ENCODE data around the gene ZBED1.
"Not testable (repeated sequence)": the region's sequence is repeated elsewhere in the genome, so short reads cannot be mapped to it uniquely, and the experiment has no call there.

Gene ZBED1

DNA sequence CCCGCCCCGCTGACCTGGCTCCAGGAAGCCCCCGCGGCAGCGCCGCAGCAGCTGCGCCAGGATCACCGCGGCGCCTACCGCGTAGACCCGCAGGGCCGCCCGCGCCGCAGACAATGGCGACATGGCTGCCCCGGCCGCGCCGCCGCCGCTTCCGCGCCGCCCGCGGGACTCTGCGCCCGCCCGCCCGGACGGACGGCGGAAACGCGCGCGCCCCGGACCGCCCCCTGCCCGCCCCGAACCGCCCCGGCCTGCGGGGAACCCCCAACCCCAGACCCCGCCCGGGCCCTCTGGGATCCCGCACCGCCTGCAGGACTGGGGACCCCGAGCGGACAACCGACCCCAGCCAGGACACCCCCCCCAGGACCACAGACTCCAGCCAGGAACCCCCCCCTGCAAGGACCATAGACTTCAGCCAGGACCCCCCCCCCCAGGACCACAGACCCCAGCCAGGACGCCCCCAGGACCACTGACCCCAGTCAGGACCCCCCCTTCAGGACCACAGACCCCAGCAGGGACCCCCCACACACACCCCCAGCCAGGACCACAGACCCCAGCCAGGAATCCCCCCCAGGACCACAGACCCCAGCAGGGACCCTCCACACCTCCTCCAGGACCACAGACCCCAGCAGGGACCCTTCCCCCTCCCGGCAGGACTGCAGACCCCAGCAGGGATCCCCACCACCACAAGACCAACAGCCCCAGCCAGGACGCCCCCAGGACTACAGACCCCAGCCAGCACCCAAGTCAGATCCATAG lies at the start of gene ZBED1, which contains the start of gene DHRSX:
TSS of gene ZBED1 (minus strand) at position 174 of the 756 bp plus-strand sequence. CDS start 10,257 bp downstream, outside the sequence.
TSS of gene DHRSX (minus strand) at position 174 of the 756 bp plus-strand sequence. CDS start at position 123, 51 bp downstream.
- H3K27me3 Mint-ChIP-seq = no peaks in the 10 kb centered on the region
- ATAC-seq = peak; percentile 76
- DNase-seq = peak; percentile 47 to 63
- H3K9me3 Mint-ChIP-seq = no peaks in the 10 kb centered on the region
- peak within 1 kb of the TSS; percentile 81 to 85 for H3K4me3 Mint-ChIP-seq
- H3K4me1 Mint-ChIP-seq = peaks cover 33% of the 10 kb centered on the region
- H3K27ac Mint-ChIP-seq = peak within 1 kb of the TSS; percentile 97

DNA sequence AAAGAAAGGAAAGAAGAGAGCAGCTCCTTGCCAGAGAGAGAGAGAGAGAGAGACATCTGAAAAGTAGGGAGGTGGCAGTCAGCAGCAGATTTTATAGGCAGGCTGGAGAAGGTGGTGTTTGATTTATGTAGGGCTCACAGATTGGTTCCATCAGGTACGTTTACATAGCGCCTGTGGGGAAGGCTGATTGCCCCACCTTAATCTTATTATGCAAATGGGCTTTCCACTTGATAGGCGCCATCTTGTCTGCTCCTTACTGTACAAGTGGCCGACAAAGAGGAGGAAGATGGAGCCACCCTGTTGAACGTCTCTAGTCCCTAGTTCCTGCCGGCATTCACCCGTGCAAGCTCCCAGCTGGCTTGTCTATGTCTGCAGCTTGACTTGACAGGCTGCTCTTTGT lies 49.1 kb upstream of the ZBED1 start:
- H3K4me1 Mint-ChIP-seq = no peaks in the 10 kb centered on the region
- ATAC-seq = no peak
- H3K27me3 Mint-ChIP-seq = peaks cover 9% of the 10 kb centered on the region
- DNase-seq = no peak
- H3K27ac Mint-ChIP-seq = no peak overlapping the region
- peaks cover 13 to 17% of the 10 kb centered on the region in 2 donors for H3K9me3 Mint-ChIP-seq
- no peak overlapping the region for H3K4me3 Mint-ChIP-seq

DNA sequence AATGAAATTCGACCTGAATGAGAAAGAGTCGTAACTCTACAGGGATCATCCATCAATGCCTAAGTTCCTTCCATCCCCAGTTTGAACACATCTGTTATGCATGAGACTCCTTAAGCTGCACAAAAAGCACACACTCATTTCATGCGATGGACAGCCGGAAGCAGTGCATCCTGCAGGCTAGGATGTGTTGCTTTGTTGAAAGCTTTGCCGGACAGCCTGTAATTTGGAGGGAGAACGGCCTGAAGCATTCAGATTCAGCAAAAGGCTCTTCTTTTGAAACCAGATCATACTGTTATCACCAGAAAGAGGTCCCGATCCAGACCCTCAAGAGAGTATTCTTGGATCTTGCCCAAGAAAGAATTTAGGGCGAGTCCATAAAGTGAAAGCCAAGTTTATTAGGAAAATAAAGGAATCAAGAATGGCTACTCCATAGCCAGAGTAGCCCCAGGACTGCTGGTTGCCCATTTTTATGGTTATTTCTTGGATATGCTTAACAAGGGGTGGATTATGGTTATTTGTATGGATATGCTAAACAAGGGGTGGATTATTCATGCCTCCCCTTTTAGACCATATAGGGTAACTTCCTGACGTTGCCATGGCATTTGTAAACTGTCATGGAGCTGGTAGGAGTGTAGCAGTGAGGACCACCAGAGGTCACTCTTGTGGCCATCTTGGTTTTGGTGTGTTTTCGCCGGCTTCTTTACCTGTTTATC lies 48.1 kb upstream of the ZBED1 start:
- Mint-ChIP-seq H3K4me1 (no peaks in the 10 kb centered on the region), H3K9me3 (peaks cover 12 to 13% of the 10 kb centered on the region in 2 donors), H3K27ac (no peak overlapping the region), H3K4me3 (no peak overlapping the region), H3K27me3 (peaks cover 13% of the 10 kb centered on the region)
- DNase-seq (no peak), ATAC-seq (no peak)

DNA sequence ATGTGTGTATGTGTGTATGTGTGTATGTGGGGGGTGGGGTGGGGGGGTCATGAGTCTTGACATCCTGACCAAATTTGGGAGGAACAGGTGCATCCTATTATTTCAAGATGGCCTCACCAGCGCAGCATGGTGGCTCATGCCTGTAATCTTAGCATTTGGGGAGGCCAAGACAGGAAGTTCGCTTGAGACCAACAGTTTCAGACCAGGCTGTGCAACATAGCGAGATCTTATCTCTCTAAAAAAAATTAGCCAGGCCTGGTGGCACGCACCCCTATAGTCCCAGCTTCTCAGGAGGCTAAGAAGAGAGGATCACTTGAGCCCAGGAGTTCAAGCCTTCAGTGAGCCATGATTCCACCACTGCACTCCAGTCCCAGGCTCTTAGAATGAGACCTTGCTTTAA lies 47.0 kb upstream of the ZBED1 start:
- Mint-ChIP-seq H3K27me3 (peaks cover 13% of the 10 kb centered on the region), H3K27ac (no peak overlapping the region), H3K4me3 (no peak overlapping the region), H3K4me1 (no peaks in the 10 kb centered on the region), H3K9me3 (peaks cover 12 to 13% of the 10 kb centered on the region in 2 donors)
- no peak for DNase-seq
- no peak for ATAC-seq

DNA sequence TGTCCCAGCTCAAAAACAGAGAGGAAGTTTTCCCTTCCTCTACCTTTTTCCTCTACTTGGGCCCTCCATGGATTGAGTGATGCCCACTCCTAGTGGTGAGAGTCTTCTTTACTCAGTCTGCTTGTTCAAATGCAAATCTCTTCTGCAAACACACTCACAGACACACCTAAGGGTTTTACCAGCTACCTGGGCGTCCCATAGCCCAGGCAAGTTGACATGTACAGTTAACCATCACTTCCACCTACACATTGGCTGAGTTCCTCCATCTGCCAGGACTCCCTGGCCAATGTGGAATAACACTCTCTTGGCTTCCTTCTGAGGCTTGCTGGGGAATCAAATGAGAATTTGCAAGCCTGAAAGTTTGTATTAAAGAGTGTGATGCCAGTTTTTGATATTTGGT lies 45.7 kb upstream of the ZBED1 start:
- Mint-ChIP-seq H3K27ac (no peak overlapping the region), H3K9me3 (peaks cover 12 to 13% of the 10 kb centered on the region in 2 donors), H3K27me3 (peaks cover 7% of the 10 kb centered on the region), H3K4me1 (no peaks in the 10 kb centered on the region), H3K4me3 (no peak overlapping the region)
- no peak for DNase-seq
- no peak for ATAC-seq

DNA sequence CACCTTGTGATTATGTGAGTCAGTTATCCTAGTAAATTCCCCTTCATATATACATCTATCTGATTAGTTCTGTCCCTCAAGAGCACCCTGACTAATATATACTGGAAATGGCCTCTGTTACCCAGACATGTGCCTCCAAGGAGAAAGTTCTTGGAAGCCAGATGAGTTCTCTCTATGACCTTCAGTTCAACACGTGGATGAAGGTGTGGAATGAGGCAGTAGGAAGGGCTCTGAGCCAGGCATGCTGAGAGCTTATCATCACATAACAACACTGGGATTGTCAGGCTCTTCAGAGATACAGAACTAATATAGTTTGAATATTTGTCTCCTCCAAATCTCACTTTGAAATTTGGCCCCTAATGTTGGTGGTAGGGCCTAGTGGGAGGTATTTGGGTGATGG lies 44.4 kb upstream of the ZBED1 start:
- H3K27ac Mint-ChIP-seq = no peak overlapping the region
- no peak for DNase-seq
- H3K9me3 Mint-ChIP-seq = peaks cover 12 to 13% of the 10 kb centered on the region in 2 donors
- no peaks in the 10 kb centered on the region for H3K4me1 Mint-ChIP-seq
- no peak overlapping the region for H3K4me3 Mint-ChIP-seq
- H3K27me3 Mint-ChIP-seq = peaks cover 7% of the 10 kb centered on the region
- ATAC-seq = no peak

DNA sequence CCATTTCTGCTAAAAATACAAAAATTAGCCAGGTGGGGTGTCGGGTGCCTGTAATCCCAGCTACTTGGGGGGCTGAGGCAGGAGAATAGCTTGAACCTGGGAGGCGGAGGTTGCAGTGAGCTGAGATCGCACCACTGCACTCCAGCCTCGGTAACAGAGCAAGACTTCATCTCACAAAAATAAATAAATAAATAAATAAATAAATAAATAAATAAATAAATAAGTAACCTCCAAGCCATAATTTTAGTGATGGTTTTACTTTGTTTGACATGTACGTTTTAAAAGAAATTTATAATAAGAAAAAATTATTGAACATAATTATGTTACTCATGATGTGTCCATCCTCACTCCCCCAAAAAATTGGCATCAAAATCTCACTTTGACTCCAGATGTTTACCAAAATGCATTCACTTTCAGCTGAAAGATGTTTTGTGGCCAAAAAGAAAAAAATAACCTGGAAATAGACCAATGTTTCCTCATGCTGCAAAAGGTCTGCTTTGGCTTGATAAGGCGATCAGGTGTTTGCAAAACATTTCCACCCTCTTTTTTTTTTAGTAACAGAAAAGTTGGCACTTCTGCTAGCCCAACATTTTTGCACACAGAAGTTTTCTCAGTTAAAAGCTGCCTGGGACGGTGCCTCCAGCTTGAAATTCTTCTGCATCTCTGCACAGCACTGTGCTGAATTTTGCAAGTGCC lies 42.2 kb upstream of the ZBED1 start:
- peaks cover 12 to 13% of the 10 kb centered on the region in 2 donors for H3K9me3 Mint-ChIP-seq
- no peak overlapping the region for H3K4me3 Mint-ChIP-seq
- no peak for ATAC-seq
- peaks cover 9% of the 10 kb centered on the region for H3K27me3 Mint-ChIP-seq
- no peak for DNase-seq
- H3K4me1 Mint-ChIP-seq = no peaks in the 10 kb centered on the region
- H3K27ac Mint-ChIP-seq = no peak overlapping the region

DNA sequence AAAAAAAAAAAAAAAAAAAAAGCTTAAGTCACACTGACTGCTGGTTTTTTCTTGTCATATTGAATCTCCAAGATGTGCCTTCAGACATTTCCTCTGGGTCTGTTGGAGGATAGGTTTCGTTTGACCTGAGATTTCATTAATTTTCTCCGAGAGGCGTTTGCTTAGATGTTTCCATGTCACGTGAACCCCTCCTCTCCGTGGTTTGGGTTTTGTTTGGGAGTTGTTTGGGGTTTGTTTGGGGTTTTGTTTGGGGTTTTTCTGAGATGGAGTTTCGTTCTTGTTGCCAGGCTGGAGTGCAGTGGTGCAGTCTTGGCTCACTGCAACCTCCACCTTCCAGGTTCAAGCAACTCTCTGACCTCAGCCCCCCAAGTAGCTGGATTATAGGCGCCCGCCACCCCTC lies 40.8 kb upstream of the ZBED1 start:
- H3K27ac Mint-ChIP-seq = no peak overlapping the region
- ATAC-seq = no peak

DNA sequence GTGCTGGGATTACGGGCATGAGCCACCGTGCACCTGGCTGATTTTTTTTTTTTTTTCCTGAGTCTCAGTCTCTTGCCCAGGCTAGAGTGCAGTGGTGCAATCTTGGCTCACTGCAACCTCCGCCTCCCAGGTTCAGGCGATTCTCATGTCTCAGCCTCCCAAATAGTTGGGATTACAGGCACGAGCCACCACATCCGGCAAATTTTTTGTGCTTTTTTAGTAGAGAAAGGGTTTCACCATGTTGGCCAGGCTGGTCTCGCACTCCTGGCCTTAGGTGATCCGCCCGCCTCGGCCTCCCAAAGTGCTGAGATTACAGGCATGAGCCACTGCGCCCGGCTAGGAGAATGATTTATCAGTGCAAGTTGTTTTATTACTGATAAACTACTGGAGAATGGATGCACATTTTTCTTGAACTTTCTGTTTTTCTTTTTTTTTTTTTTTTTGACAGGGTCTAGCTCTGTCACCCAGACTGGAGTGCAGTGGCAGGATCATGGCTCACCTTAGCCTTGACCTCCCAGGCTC lies 39.7 kb upstream of the ZBED1 start:
- Mint-ChIP-seq H3K4me3 (no peak overlapping the region), H3K27me3 (peaks cover 15% of the 10 kb centered on the region), H3K4me1 (no peaks in the 10 kb centered on the region), H3K27ac (no peak overlapping the region), H3K9me3 (peaks cover 0 to 3% of the 10 kb centered on the region in 2 donors)
- ATAC-seq = no peak
- DNase-seq = no peak

More for the DNA sequence above, 40.8 kb upstream of the ZBED1 start:
- Mint-ChIP-seq H3K4me1 (no peaks in the 10 kb centered on the region), H3K4me3 (no peak overlapping the region), H3K27me3 (peaks cover 15% of the 10 kb centered on the region), H3K9me3 (peaks cover 10 to 13% of the 10 kb centered on the region in 2 donors)
- no peak for DNase-seq

DNA sequence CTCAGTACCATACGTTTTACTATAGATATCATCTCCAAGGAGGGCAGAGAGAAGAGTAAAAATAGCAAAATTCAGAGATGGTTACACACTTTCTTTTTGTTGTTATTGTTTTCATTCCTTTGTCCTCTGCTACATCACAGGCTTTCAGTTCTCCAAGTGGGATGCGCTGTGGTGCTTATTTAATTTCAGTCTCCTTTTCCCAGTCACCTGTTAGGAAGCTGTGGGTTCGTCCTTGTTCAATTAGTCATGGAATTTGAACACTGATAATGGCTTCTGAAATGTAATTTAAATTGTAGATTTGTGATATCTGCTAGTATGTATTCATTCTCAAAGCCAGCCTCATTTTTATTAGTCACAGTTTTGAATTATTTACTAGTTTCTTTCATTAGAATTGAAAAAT lies 38.8 kb upstream of the ZBED1 start:
- ATAC-seq (no peak), DNase-seq (no peak)
- Mint-ChIP-seq H3K9me3 (no peaks in the 10 kb centered on the region), H3K27me3 (peaks cover 15% of the 10 kb centered on the region), H3K27ac (no peak overlapping the region), H3K4me1 (no peaks in the 10 kb centered on the region), H3K4me3 (no peak overlapping the region)

DNA sequence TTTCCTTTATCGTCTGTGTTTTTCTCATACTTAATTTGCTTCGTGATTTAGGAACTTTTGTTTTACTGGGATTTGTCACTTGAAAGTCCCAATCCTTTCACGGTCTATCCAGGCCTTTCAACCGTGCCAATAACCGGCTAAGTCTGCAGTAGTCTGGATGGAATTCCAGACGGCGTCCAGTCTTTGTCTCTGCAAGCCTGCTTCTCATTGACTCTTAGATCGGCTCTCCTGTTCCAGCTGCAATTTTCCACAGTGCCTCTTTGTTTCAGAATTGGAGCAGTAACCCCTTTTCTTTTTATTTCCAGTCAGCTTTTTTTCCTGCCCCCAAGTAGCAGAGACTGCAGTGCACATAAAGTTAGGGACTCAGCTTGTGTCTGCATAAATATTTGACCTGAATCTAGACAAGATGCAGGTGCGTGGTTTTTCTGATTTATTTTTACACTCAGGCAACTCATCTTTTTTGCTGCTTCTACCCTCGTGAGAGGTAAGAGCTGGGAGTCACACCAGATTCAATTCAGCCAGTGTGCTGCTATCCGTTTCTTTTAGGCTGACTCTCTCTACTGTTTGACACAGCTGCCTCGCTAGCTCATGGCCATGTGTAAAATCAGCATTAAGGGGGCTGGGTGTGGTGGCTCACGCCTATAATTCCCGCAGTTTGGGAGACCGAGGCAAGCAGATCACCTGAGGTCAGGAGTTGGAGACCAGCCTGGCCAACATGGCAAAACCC lies 37.4 kb upstream of the ZBED1 start:
- ATAC-seq (no peak), DNase-seq (no peak)
- peaks cover 8% of the 10 kb centered on the region for H3K27me3 Mint-ChIP-seq
- H3K27ac Mint-ChIP-seq = no peak overlapping the region
- H3K9me3 Mint-ChIP-seq = no peaks in the 10 kb centered on the region
- no peak overlapping the region for H3K4me3 Mint-ChIP-seq
- no peaks in the 10 kb centered on the region for H3K4me1 Mint-ChIP-seq

DNA sequence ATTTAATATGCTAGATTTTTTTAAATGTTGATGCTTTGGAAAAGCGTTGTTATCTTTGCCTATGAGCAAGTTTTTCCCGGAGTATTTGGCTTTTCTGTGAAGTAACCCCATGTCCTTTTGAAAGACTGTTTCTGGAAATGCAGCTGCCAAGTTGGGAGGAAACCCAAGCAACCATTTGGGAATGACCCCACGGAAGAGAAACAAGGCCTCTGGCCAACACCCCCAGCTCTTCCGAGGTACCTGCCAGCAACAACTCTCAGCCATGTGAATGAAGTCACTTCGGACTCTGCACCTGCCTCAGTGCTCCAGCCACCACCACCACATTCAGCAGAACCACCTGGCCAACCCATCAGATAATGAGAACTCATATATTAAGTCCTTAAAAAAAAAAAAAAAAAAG lies 36.2 kb upstream of the ZBED1 start:
- Mint-ChIP-seq H3K27me3 (peaks cover 8% of the 10 kb centered on the region), H3K4me1 (no peaks in the 10 kb centered on the region), H3K9me3 (no peaks in the 10 kb centered on the region), H3K27ac (no peak overlapping the region), H3K4me3 (no peak overlapping the region)
- ATAC-seq (no peak), DNase-seq (no peak)

DNA sequence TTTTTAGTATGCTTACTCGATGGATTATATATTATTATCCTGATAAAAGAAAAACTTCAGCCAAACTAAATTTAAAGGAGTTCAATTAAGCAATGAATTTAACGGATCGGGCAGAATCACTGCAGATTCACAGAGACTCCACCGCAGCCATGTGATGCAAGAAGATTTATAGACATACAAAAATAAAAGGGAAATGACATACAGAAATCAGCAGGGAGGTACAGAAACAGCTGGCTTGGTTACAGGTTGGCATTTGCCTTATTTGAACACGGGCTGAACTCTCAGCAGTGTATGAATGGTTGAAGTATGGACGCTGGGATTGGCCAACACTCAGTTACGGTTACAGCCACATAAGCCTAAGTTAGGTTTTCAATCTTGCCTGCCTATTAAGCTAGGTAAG lies 35.4 kb upstream of the ZBED1 start:
- ATAC-seq (no peak), DNase-seq (no peak)
- Mint-ChIP-seq H3K4me1 (no peaks in the 10 kb centered on the region), H3K27ac (no peak overlapping the region), H3K27me3 (peaks cover 8% of the 10 kb centered on the region), H3K9me3 (no peaks in the 10 kb centered on the region), H3K4me3 (no peak overlapping the region)

DNA sequence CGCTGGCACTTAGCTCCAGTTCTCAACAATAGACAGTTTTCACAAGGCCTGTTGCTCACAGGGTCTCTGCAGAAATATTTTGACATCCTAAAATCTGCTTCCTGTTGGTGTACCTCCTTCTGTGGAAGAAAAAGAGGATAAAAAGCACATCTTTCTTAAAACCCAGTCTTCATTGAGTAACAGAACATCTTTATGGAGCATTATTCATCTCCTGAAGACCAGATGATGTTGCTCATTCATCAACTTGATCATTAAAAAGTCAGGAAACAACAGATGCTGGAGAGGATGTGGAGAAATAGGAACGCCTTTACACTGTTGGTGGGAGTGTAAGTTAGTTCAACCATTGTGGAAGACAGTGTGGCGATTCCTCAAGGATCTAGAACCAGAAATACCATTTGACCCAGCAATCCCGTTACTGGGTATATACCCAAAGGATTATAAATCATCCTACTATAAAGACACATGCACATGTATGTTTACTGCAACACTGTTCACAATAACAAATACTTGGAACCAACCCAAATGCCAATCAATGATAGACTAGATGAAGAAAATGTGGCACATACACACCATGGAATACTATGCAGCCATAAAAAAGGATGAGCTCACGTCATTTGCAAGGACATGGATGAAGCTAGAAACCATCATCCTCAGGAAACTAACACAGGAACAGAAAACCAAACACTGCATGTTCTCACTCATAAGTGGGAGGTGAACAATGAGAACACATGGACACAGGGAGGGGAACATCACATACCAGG lies 33.7 kb upstream of the ZBED1 start:
- ATAC-seq, H3K4me3 Mint-ChIP-seq, H3K27me3 Mint-ChIP-seq, DNase-seq, H3K9me3 Mint-ChIP-seq, H3K27ac Mint-ChIP-seq, H3K4me1 Mint-ChIP-seq: not testable (repeated sequence)

Data from stimulated activated naive CD8-positive, alpha-beta T cell treated with anti-CD3 and anti-CD28 coated beads, Interleukin-15, amount 100 ng/mL, for 72 hours (primary cell).